SIG-M5 treated with dmso at 0.1 percent for 504 hours (cell line): ENCODE results near the gene SELENOP.
"Not testable (repeated sequence)": the region's sequence is repeated elsewhere in the genome, so short reads cannot be mapped to it uniquely, and the experiment has no call there.

ENCODE experiments used
- DNase-seq: peaks from one replicate; lab custom pipeline; 2025; ENCODE audit not compliant: unreplicated experiment; lab: John Stamatoyannopoulos, UW

The SELENOP gene

GRCh38 chr5:42811591-42812446, at the start of gene SELENOP:
Gene SELENOP (minus strand): TSS chr5:42811892. CDS start chr5:42808353, 3,539 bp downstream.
- DNase-seq: peak; percentile 29

GRCh38 chr5:42858687-42859086, 47.0 kb upstream of the SELENOP start:
- no peak for DNase-seq

GRCh38 chr5:42858031-42858643, 46.4 kb upstream of the SELENOP start:
- no peak for DNase-seq

- DNase-seq: no peak
Observed at GRCh38 chr5:42855811-42856210, 44.1 kb upstream of the SELENOP start.

- no peak for DNase-seq
Observed at GRCh38 chr5:42855386-42855785, 43.7 kb upstream of the SELENOP start.

- no peak for DNase-seq
Observed at GRCh38 chr5:42854795-42855194, 43.1 kb upstream of the SELENOP start.

- DNase-seq: no peak
Observed at GRCh38 chr5:42852826-42853225, 41.1 kb upstream of the SELENOP start.

- no peak for DNase-seq
Observed at GRCh38 chr5:42851481-42851880, 39.8 kb upstream of the SELENOP start.

GRCh38 chr5:42848545-42848944, 36.9 kb upstream of the SELENOP start:
- DNase-seq: no peak

GRCh38 chr5:42844408-42844807, 32.7 kb upstream of the SELENOP start:
- not testable (repeated sequence) for DNase-seq

- no peak for DNase-seq
Observed at GRCh38 chr5:42843675-42844292, 32.1 kb upstream of the SELENOP start.

GRCh38 chr5:42842921-42843641, 31.4 kb upstream of the SELENOP start:
- DNase-seq: no peak

GRCh38 chr5:42840842-42841567, 29.3 kb upstream of the SELENOP start:
- DNase-seq: no peak

GRCh38 chr5:42840269-42840668, 28.6 kb upstream of the SELENOP start:
- peak; percentile 20 for DNase-seq

GRCh38 chr5:42839196-42839595, 27.5 kb upstream of the SELENOP start:
- no peak for DNase-seq

GRCh38 chr5:42837601-42838000, 25.9 kb upstream of the SELENOP start:
- no peak for DNase-seq

- DNase-seq: no peak
Observed at GRCh38 chr5:42836070-42836769, 24.5 kb upstream of the SELENOP start.

GRCh38 chr5:42832060-42832459, 20.4 kb upstream of the SELENOP start:
- no peak for DNase-seq

- DNase-seq: no peak
Observed at GRCh38 chr5:42830924-42831323, 19.2 kb upstream of the SELENOP start.

GRCh38 chr5:42828671-42829070, 17.0 kb upstream of the SELENOP start:
- no peak for DNase-seq
